OCI-LY7 (cell line): ENCODE data around the gene FKBP1A.
"Not testable (repeated sequence)": the region's sequence is repeated elsewhere in the genome, so short reads cannot be mapped to it uniquely, and the experiment has no call there.

ENCODE experiments used
- CTCF ChIP-seq: fragments of 200-600 bp; sonication (generic); conservative IDR thresholded peaks from 2 replicates; pipeline ENCODE4 v1.5.1; 2014; ENCODE audit warnings: mild to moderate bottlenecking, antibody characterized with exemption, low read length, moderate library complexity, mixed read lengths
- EZH2phosphoT487 ChIP-seq: fragments of 200-600 bp; sonication (generic); IDR thresholded peaks from 2 replicates; pipeline ENCODE4 v1.6.1; 2018; ENCODE audit warnings: low read depth, borderline replicate concordance, mild to moderate bottlenecking, mixed run types, antibody characterized with exemption, low read length, moderate library complexity, mixed read lengths

GRCh38 chr20:1343446-1344124, 49.3 kb downstream of the FKBP1A start:
- TF ChIP-seq CTCF = 0 out of 2 replicates have a peak, but pooled peaks have one; percentile 17
- not testable (repeated sequence) for TF ChIP-seq EZH2phosphoT487
